22Rv1 (cell line): ENCODE measurements around the gene CUL7.

Experiments
- H3K27ac ChIP-seq: fragments of 450-650 bp; 2 replicates; pipeline ENCODE4 v1.5.1; 2017
- CTCF ChIP-seq: fragments of 450-650 bp; IDR thresholded peaks from 2 replicates; pipeline ENCODE4 v1.5.1; 2017; ENCODE audit warnings: mild to moderate bottlenecking
- ZFX ChIP-seq: fragments of 450-650 bp; IDR thresholded peaks from 2 replicates; pipeline ENCODE4 v1.6.1; 2017; ENCODE audit warnings: antibody characterized with exemption, borderline replicate concordance

The CUL7 gene

GRCh38 chr6:43077333-43077809 is 23.7 kb upstream of the CUL7 start:
- TF ChIP-seq ZFX (no peak), CTCF (no peak)
- H3K27ac ChIP-seq, result no peak overlapping the region

DNA sequence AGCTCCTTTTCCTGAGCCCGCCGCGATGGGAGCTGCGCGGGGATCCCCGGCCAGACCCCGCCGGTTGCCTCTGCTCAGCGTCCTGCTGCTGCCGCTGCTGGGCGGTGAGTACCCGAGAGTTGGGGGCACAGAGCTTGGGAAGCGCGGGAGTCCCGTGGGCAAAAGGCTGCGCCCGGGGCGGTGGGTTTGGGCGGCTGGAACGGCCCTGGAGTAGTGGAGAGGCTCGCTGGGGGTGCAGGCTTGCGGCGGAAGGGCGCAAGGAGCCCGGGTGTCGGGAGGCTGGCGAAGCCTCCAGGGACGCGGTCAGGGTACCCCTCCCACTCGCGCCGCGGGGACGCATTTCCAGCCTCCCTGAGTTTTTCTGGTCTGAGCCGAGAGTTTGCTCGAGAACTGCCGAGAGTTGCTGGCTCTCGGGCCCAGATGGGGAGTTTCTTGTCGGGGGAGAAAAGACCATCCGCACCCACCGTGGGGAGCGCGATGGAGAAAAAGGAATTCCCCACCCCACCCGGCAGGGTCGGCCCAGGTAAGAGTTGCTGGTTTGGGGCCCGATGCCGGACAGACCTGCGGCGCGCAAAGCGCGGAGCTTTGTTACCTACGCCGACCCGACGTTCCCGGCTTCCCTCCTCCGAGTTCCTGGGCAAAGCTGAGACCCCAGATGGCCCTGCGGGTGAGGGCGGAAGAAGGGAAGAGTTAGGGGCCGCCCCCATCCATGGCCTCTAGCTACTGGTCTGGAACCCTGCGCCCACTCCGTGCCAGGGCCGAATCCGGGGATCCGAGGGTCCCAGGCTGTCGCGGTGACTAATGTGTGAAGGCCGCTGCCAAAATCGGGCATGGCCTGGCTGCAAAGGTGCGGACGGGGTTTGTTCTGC is 23.0 kb upstream of the CUL7 start:
- no peak overlapping the region for H3K27ac ChIP-seq

GRCh38 chr6:43075670-43076463 is 22.2 kb upstream of the CUL7 start, which contains the start of gene PTK7:
TSS of gene PTK7 (plus strand) at chr6:43076314. CDS start at chr6:43076489, 175 bp downstream.
- TF ChIP-seq ZFX (no peak), CTCF (no peak)
- no peak within 1 kb of the TSS for H3K27ac ChIP-seq

More for the DNA sequence above, 23.0 kb upstream of the CUL7 start:
- TF ChIP-seq CTCF (no peak), ZFX (no peak)

- no peak for TF ChIP-seq ZFX
- no peak for TF ChIP-seq CTCF
- no peak overlapping the region for H3K27ac ChIP-seq
These were observed 21.4 kb upstream of the CUL7 start for GRCh38 chr6:43074847-43075669.

DNA sequence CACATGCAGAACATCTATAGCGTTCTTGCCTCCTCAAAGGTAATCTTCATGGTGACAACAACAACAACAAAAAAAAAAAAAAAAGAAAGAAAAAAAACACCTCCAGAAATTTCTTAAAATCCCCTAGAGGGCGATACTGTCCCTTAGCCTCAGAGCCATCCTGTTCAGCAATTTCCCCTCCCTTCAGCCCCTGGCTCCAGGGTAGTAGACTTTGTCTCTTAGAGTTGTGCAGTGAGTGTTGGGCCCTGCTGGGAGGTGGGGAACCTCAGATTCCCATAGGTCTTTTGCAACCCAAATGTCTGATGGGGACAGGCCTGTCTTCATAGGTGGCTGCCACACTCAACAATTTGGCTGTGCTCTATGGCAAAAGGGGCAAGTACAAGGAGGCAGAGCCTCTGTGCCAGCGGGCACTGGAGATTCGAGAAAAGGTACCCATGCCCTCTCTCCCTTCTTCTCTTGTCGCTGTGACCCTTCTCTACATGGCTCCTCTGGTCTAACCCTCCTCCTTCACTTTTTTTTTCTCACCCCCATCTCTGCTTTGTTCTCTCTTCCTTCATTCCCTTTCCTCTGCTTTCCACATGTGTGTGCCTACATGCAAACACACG is 16.5 kb upstream of the CUL7 start:
- H3K27ac ChIP-seq, result no peak overlapping the region
- TF ChIP-seq ZFX, result no peak
- TF ChIP-seq CTCF, result peak; percentile 86

DNA sequence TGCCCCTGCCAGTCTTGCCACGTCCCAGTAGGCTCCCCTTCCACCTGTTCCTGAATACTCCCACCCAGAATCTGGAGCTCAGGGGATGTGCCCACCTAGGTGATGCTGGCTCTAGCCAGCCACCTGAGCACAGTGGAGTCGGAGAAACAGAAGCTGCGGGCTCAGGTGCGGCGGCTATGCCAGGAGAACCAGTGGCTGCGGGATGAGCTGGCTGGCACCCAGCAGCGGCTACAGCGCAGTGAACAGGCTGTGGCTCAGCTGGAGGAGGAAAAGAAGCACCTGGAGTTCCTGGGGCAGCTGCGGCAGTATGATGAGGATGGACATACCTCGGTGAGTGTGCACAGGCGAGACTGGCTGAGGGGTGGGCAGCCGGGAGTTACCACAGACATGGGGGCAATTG is 9.2 kb upstream of the CUL7 start:
- H3K27ac ChIP-seq, result no peak overlapping the region
- TF ChIP-seq ZFX (no peak), CTCF (no peak)
